Measurements from ENCODE around the gene C1R.

Gene C1R

DNA sequence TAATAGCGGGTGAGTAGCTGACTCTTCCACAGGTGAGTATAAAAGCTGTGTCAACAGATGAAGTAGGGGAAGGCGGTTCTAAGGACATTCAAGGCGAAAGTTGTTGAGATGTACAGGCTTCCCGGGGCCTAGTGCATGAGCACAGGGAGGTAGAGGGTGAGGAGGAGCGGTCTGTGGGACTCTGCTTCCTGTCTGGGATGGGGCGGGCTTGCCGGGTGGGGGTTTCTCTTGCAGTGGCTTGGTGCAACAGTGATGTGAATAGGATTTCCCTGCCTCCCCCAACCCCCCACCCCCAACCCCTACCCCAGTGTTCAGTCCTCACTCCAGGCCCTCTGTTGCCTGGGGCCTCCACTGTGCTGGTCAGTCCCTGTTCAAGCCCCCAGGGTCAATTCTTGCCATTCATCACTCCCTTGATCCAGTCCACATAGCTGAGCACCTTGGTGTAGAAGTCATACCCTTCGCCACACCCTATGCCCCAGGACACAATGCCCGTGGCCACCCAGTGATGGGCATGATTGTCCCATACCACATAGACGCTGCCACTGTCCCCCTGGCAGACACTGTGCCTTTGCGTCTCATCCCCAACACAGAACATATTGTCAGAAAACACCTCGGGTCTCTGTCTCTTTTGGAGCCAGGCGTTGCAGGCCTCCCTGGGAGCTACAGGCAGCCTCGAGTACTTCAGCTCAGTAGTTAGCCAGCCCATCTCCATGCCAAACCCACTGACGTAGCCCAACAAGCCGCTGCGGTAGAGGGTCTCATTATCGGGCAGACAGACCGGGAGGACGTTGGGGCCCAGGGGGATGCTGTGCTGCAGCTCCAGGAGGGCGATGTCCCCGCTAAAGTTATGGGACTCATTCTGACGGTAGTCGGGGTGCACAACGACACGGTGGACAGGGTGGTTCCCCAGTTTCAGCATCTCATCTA, 4.0 kb upstream of the C1R start:
- no peak for DNase-seq

- DNase-seq = no peak
Measured at GRCh38 chr12:7093892-7094291, 1.6 kb upstream of the C1R start.

GRCh38 chr12:7093486-7093885, 1.2 kb upstream of the C1R start:
- DNase-seq = no peak

GRCh38 chr12:7092986-7093460, 778 bp upstream of the C1R start:
- no peak for DNase-seq

- no peak for DNase-seq
Measured at GRCh38 chr12:7091660-7092228, 501 bp downstream of the C1R start.

- no peak for DNase-seq
Measured at GRCh38 chr12:7091171-7091570, 1.1 kb downstream of the C1R start.

GRCh38 chr12:7090222-7090998, 1.8 kb downstream of the C1R start:
- no peak for DNase-seq

- no peak for DNase-seq
Measured at GRCh38 chr12:7089196-7089871, 2.9 kb downstream of the C1R start.

DNA sequence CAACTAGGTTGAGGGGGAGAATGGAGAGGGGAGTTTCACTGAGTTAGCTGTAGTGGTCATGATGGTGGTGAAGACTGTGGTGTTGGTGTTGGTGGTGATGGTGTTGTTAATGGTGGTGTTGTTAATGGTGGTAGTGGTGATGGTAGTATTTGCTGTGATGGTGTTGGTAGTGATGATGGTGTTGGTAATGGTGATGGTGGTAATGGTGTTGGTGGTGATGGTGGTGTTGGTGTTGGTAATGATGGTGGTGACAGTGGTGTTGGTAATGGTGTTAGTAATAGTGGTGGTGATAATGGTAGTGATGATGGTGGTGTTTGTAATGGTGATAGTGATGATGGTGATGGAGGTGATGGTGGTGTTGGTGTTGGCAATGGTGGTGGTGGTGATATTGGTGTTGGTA, 9.1 kb downstream of the C1R start:
- no peak for DNase-seq

DNA sequence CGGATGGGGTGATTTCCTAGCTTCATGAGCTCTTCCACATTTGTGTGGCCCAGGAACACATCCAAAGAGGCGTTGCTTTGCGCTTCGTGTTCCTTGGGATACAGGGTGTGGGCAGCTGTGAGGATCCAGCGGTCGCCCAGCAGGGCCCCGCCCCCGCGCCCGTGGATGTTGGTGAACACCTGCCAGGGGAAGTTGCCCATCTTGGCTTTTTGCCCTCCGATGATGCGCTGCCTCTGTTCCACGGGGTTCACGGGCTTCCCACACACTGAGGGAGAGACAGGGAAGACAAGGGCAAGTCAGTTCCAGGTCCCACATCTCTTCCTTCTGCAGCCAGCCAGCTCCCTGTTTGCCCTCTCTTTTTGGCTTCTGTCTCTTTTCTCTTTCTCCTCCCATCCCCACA, 11.2 kb downstream of the C1R start:
- DNase-seq = no peak

- no peak for DNase-seq
Measured at GRCh38 chr12:7079826-7080125, 12.5 kb downstream of the C1R start.

DNA sequence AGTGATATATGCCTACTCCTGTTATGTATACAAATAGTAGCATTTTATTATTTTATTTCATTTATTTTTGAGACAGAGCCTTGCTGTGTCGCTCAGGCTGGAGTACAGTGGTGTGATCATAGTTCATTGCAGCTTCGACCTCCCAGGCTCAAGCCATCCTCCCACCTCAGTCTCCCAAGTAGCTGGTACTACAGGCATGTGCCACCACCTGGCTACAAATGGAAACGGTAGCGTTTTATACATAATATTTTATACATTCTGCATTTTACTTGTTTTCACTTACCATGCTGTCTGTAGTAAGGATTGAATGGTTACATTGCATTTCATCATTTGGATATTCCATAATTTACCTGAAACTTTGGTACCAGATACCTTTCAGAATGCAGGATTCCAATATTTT, 14.1 kb downstream of the C1R start:
- DNase-seq = no peak

DNA sequence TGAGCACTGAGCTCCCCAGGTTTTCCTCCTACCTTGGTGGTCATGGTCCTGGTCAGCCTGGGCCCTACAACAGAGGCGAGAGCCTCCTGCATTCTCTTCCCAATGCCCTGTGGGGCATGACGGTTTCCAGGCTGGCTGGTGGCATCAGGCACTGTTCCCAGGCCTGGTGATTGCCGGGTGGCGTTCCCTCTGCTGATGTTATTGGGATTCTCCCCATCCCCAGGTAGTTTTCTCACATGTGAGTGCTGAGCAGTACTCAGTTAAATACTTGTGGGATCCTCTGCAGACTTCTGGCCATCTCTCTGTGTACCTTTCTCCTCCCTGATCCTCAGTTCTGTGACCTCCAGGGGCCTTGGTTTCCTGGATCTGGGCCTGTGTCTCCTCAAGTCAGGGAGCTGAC, 15.8 kb downstream of the C1R start:
- no peak for DNase-seq

DNA sequence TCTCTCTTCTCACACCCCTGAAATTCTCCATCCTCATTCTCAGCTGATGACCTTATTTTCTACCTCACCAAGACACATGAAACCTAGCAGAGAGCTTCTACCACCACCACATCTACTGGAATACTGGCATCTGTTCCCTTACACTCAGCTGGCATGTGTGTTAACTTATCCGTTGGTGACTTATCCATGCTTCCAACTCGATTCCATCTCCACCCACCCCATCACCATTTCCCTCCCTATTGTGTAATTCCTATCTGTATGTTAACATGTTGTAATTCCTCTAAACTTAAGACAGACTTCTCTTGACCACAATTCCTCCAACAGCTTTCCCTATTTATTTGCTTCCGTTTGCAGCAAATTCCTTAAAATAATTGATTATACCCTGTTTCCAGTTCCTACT, 16.3 kb downstream of the C1R start:
- DNase-seq = no peak

GRCh38 chr12:7075518-7075917, 16.7 kb downstream of the C1R start:
- DNase-seq = no peak

- no peak for DNase-seq
Measured at GRCh38 chr12:7073946-7074345, 18.3 kb downstream of the C1R start.

DNA sequence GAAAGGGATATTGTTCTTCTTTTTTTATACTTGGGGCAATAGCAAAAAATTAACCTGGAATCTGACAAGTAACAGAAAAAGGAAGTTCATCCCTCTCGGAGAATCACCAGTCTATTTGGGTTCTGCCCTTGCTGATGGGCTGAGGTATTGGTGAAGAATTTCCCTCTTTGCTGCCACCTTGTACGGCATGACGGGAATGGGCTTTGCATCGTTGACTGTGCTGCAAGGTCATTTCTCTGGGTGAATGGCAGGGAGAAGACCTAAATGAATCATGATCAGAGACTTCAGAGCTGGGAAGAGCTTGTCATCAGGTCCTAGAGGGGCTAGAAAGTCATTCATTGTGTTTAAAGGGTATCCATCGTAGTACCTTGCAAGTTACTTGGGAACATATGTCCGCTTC, 19.7 kb downstream of the C1R start:
- DNase-seq = no peak

- DNase-seq = no peak
Measured at GRCh38 chr12:7072035-7072434, 20.2 kb downstream of the C1R start.

GRCh38 chr12:7069386-7069785, 22.9 kb downstream of the C1R start:
- DNase-seq = no peak

GRCh38 chr12:7068994-7069346, 23.3 kb downstream of the C1R start:
- no peak for DNase-seq

- DNase-seq = no peak
Measured at GRCh38 chr12:7068240-7068993, 23.8 kb downstream of the C1R start.

- DNase-seq = no peak
Measured at GRCh38 chr12:7067096-7067495, 25.1 kb downstream of the C1R start.

DNA sequence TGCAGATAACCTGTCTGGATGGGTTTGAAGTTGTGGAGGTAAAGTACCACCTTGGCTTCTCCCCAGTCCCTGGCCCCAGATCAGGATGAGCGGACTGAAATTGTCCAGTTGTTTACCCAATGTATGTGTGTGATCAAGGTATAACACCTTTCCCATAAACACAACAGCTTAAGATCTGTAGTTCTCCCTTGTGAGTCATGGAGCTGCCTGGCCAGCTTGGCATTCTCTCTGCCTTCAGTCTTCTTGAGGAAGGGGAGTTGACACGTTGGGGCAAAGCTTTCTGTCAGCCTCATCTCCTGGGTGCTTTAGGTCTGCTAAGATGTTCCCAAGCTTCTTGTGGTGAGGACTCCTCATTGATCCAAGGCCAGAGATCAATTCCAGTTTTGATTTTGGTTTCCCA, 25.6 kb downstream of the C1R start:
- no peak for DNase-seq

Data from stimulated activated CD4-positive, alpha-beta T cell treated with anti-CD3 and anti-CD28 coated beads, Interleukin-4, amount 100 ng/mL, for 24 hours (primary cell).